ENCODE results near the gene ATP5MK. TPM values are rescaled to one million over a fixed set of nuclear protein-coding genes. Genes with fewer than 3 reads are reported as not detected.

The ATP5MK gene
- 889 TPM for polyA plus RNA-seq (2013, experiment 1 of 2)
- 914 TPM for polyA plus RNA-seq (2013, experiment 2 of 2)

- Histone ChIP-seq H3K36me3 (ENCODE audit: control insufficient read depth, insufficient read depth, low read length) (peaks cover 5% of the 10 kb centered on the region), H3K4ac (ENCODE audit: low read depth, low read length) (peak within 1 kb of the TSS; percentile 64), H3K79me1 (ENCODE audit: low read length) (peaks cover 10% of the 10 kb centered on the region), H4K8ac (ENCODE audit: low read depth, low read length) (no peak within 1 kb of the TSS), H3K4me1 (ENCODE audit: control insufficient read depth, low read depth, low read length) (no peaks in the 10 kb centered on the region), H2BK120ac (ENCODE audit: low read depth, low read length) (no peak within 1 kb of the TSS), H3K27me3 (ENCODE audit: insufficient read depth, low read length, poor library complexity) (no peaks in the 10 kb centered on the region), H2AK5ac (ENCODE audit: low read length) (peak within 1 kb of the TSS; percentile 29), H4K5ac (ENCODE audit: low read length) (peak within 1 kb of the TSS; percentile 72), H3K4me2 (ENCODE audit: low read length) (peak within 1 kb of the TSS; percentile 94), H3K23ac (ENCODE audit: low read length) (no peak within 1 kb of the TSS), H3K4me3 (ENCODE audit: low read length) (peak within 1 kb of the TSS; percentile 97), H3K27ac (ENCODE audit: low read depth, low read length) (no peak within 1 kb of the TSS), H2BK15ac (replicated peaks; ENCODE audit: low read depth) (no peak within 1 kb of the TSS), H2BK5ac (ENCODE audit: low read length) (peak within 1 kb of the TSS; percentile 56), H3K18ac (ENCODE audit: low read length) (peak within 1 kb of the TSS; percentile 23), H3K79me2 (ENCODE audit: control insufficient read depth, insufficient read depth, low read length) (peaks cover 39% of the 10 kb centered on the region), H3K9ac (ENCODE audit: low read length) (peak within 1 kb of the TSS; percentile 90), H3K56ac (ENCODE audit: low read length) (peak within 1 kb of the TSS; percentile 97)
- WGBS (ENCODE audit: extremely low coverage, insufficient coverage, low lambda C conversion rate), result no CpG with 5 or more reads among the region's 56 CpGs
- peak; percentile 99 for DNase-seq
These were observed at the start of gene ATP5MK, which contains the start of gene PDCD11 for GRCh38 chr10:103396067-103396788. Gene ATP5MK (minus strand): TSS chr10:103396475. CDS start chr10:103392457, 4,018 bp downstream. Gene PDCD11 (plus strand): TSS chr10:103396626. CDS start chr10:103398427, 1,801 bp downstream.

- no peaks in the 10 kb centered on the region for H3K79me2 ChIP-seq (ENCODE audit: control insufficient read depth, insufficient read depth, low read length)
- no peak overlapping the region for H2BK5ac ChIP-seq (ENCODE audit: low read length)
- no peak overlapping the region for H4K8ac ChIP-seq (ENCODE audit: low read depth, low read length)
- H3K9ac ChIP-seq (ENCODE audit: low read length), result no peak overlapping the region
- no peak overlapping the region for H3K27ac ChIP-seq (ENCODE audit: low read depth, low read length)
- no peak overlapping the region for H3K4me3 ChIP-seq (ENCODE audit: low read length)
- no peak overlapping the region for H2BK120ac ChIP-seq (ENCODE audit: low read depth, low read length)
- H3K23ac ChIP-seq (ENCODE audit: low read length), result no peak overlapping the region
- H3K79me1 ChIP-seq (ENCODE audit: low read length), result no peaks in the 10 kb centered on the region
- H3K4me2 ChIP-seq (ENCODE audit: low read length), result no peak overlapping the region
- no peaks in the 10 kb centered on the region for H3K27me3 ChIP-seq (ENCODE audit: insufficient read depth, low read length, poor library complexity)
- H4K5ac ChIP-seq (ENCODE audit: low read length), result no peak overlapping the region
- no peak overlapping the region for H3K18ac ChIP-seq (ENCODE audit: low read length)
- no peak overlapping the region for H3K56ac ChIP-seq (ENCODE audit: low read length)
- peaks cover 29% of the 10 kb centered on the region for H3K36me3 ChIP-seq (ENCODE audit: control insufficient read depth, insufficient read depth, low read length)
- H2BK15ac ChIP-seq (replicated peaks; ENCODE audit: low read depth), result no peak overlapping the region
- no peak for DNase-seq
- no peaks in the 10 kb centered on the region for H3K4me1 ChIP-seq (ENCODE audit: control insufficient read depth, low read depth, low read length)
- WGBS (ENCODE audit: extremely low coverage, insufficient coverage, low lambda C conversion rate), result no CpG with 5 or more reads among the region's 9 CpGs
- no peak overlapping the region for H3K4ac ChIP-seq (ENCODE audit: low read depth, low read length)
- no peak overlapping the region for H2AK5ac ChIP-seq (ENCODE audit: low read length)
These were observed 49.1 kb upstream of the ATP5MK start for GRCh38 chr10:103445366-103445765.

GRCh38 chr10:103444478-103444877 lies 48.2 kb upstream of the ATP5MK start:
- Histone ChIP-seq H4K5ac (ENCODE audit: low read length) (no peak overlapping the region), H3K79me2 (ENCODE audit: control insufficient read depth, insufficient read depth, low read length) (no peaks in the 10 kb centered on the region), H3K9ac (ENCODE audit: low read length) (no peak overlapping the region), H3K27ac (ENCODE audit: low read depth, low read length) (no peak overlapping the region), H3K4me2 (ENCODE audit: low read length) (no peak overlapping the region), H3K4me1 (ENCODE audit: control insufficient read depth, low read depth, low read length) (no peaks in the 10 kb centered on the region), H3K4ac (ENCODE audit: low read depth, low read length) (no peak overlapping the region), H3K56ac (ENCODE audit: low read length) (no peak overlapping the region), H4K8ac (ENCODE audit: low read depth, low read length) (no peak overlapping the region), H3K79me1 (ENCODE audit: low read length) (no peaks in the 10 kb centered on the region), H3K23ac (ENCODE audit: low read length) (no peak overlapping the region), H2BK15ac (replicated peaks; ENCODE audit: low read depth) (no peak overlapping the region), H2BK120ac (ENCODE audit: low read depth, low read length) (no peak overlapping the region), H3K4me3 (ENCODE audit: low read length) (no peak overlapping the region), H3K36me3 (ENCODE audit: control insufficient read depth, insufficient read depth, low read length) (peaks cover 34% of the 10 kb centered on the region), H2BK5ac (ENCODE audit: low read length) (no peak overlapping the region), H2AK5ac (ENCODE audit: low read length) (no peak overlapping the region), H3K18ac (ENCODE audit: low read length) (no peak overlapping the region), H3K27me3 (ENCODE audit: insufficient read depth, low read length, poor library complexity) (no peaks in the 10 kb centered on the region)
- no CpG with 5 or more reads among the region's 10 CpGs for WGBS (ENCODE audit: extremely low coverage, insufficient coverage, low lambda C conversion rate)
- DNase-seq, result no peak

- Histone ChIP-seq H3K4me2 (ENCODE audit: low read length) (no peak overlapping the region), H3K4me1 (ENCODE audit: control insufficient read depth, low read depth, low read length) (no peaks in the 10 kb centered on the region), H3K23ac (ENCODE audit: low read length) (no peak overlapping the region), H3K79me2 (ENCODE audit: control insufficient read depth, insufficient read depth, low read length) (no peaks in the 10 kb centered on the region), H4K8ac (ENCODE audit: low read depth, low read length) (no peak overlapping the region), H3K4me3 (ENCODE audit: low read length) (no peak overlapping the region), H2BK5ac (ENCODE audit: low read length) (no peak overlapping the region), H3K56ac (ENCODE audit: low read length) (no peak overlapping the region), H3K27ac (ENCODE audit: low read depth, low read length) (no peak overlapping the region), H4K5ac (ENCODE audit: low read length) (no peak overlapping the region), H3K4ac (ENCODE audit: low read depth, low read length) (no peak overlapping the region), H3K36me3 (ENCODE audit: control insufficient read depth, insufficient read depth, low read length) (peaks cover 36% of the 10 kb centered on the region), H2AK5ac (ENCODE audit: low read length) (no peak overlapping the region), H2BK120ac (ENCODE audit: low read depth, low read length) (no peak overlapping the region), H3K9ac (ENCODE audit: low read length) (no peak overlapping the region), H2BK15ac (replicated peaks; ENCODE audit: low read depth) (no peak overlapping the region), H3K18ac (ENCODE audit: low read length) (no peak overlapping the region), H3K79me1 (ENCODE audit: low read length) (no peaks in the 10 kb centered on the region), H3K27me3 (ENCODE audit: insufficient read depth, low read length, poor library complexity) (no peaks in the 10 kb centered on the region)
- no peak for DNase-seq
- no CpG with 5 or more reads among the region's 23 CpGs for WGBS (ENCODE audit: extremely low coverage, insufficient coverage, low lambda C conversion rate)
These were observed 47.4 kb upstream of the ATP5MK start for GRCh38 chr10:103443475-103444185.

- no peak for DNase-seq
- WGBS (ENCODE audit: extremely low coverage, insufficient coverage, low lambda C conversion rate), result no CpG with 5 or more reads among the region's 13 CpGs
These were observed 45.8 kb upstream of the ATP5MK start for GRCh38 chr10:103442031-103442461.

More at GRCh38 chr10:103442031-103442461, 45.8 kb upstream of the ATP5MK start:
- Histone ChIP-seq H3K36me3 (ENCODE audit: control insufficient read depth, insufficient read depth, low read length) (peaks cover 35% of the 10 kb centered on the region), H3K4me2 (ENCODE audit: low read length) (no peak overlapping the region), H3K27ac (ENCODE audit: low read depth, low read length) (no peak overlapping the region), H2BK120ac (ENCODE audit: low read depth, low read length) (no peak overlapping the region), H3K18ac (ENCODE audit: low read length) (no peak overlapping the region), H2BK15ac (replicated peaks; ENCODE audit: low read depth) (no peak overlapping the region), H3K4me1 (ENCODE audit: control insufficient read depth, low read depth, low read length) (no peaks in the 10 kb centered on the region), H3K4ac (ENCODE audit: low read depth, low read length) (no peak overlapping the region), H4K8ac (ENCODE audit: low read depth, low read length) (no peak overlapping the region), H3K27me3 (ENCODE audit: insufficient read depth, low read length, poor library complexity) (no peaks in the 10 kb centered on the region), H4K5ac (ENCODE audit: low read length) (no peak overlapping the region), H3K79me2 (ENCODE audit: control insufficient read depth, insufficient read depth, low read length) (no peaks in the 10 kb centered on the region), H3K9ac (ENCODE audit: low read length) (no peak overlapping the region), H2BK5ac (ENCODE audit: low read length) (no peak overlapping the region), H3K23ac (ENCODE audit: low read length) (no peak overlapping the region), H3K56ac (ENCODE audit: low read length) (no peak overlapping the region), H2AK5ac (ENCODE audit: low read length) (no peak overlapping the region), H3K79me1 (ENCODE audit: low read length) (no peaks in the 10 kb centered on the region), H3K4me3 (ENCODE audit: low read length) (no peak overlapping the region)

Data from mesendoderm (in vitro differentiated cells).